ENCODE data around the gene EMID1.

EMID1 gene

GRCh38 chr22:29265305-29265704 is 59.6 kb downstream of the EMID1 start:
- DNase-seq, result no peak

- no peak for DNase-seq
Observed at GRCh38 chr22:29265929-29266328, 60.2 kb downstream of the EMID1 start.

DNA sequence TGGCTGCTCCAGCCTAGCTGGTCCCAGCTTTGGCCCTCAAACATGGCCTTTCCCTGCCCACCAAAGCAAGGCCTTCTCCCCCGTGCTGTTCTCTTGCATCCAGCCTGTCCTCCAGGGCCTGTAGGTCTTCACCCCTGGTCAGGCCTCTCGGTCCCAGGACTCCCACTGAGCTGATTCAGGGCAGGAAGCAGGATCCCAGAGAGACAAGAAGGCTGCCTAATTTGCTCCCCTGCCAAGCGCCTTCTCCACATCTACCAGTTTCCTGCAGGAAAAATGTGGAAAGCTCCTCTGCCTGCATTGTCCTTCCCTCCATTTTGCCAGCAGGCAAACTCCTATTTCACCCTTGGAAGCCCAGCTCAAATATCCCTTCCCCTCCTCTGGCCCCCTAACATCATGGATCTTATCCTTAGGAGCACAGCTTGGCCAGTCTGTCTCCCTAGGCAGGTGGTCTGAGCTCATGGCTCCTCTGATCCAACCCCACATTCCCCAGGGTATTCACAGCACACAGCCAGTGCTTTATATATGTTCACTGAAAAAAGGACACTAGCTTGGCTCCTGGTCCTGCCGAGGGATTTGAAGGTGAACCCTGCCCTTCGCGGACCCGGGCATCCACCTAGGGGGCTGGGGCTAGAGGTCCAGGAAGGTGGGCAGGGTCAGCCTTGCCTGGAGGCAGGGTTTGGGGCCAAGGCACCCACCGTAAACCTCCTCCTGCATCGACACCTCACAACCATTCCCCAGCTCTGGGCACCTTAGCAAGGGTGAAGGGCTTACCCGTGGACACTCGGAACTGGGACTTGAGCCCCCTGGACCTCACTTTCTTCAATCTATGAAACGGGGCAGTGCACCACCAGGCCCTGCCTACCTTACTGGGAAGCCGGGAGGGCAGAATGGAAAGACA is 61.1 kb downstream of the EMID1 start:
- DNase-seq, result no peak

DNA sequence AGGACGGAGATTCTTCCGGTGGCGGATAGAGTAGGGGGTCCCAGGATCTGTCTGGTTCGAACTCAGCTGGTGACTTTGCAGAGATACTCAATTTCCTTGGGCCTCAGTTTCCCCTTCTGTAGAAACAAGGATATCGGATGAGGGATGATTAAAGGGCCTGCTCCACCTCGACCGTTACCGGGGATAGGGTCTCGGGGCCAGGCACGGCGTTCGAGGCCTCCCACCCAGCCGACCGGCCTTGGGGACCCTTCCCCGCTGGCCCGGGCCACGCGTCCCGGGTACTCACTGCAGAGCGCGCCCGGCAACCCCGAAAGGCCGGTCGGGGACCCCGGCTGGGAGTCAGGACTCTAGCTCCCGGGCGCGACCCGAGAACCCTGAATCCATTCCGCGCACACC is 61.8 kb downstream of the EMID1 start:
- no peak for DNase-seq

DNA sequence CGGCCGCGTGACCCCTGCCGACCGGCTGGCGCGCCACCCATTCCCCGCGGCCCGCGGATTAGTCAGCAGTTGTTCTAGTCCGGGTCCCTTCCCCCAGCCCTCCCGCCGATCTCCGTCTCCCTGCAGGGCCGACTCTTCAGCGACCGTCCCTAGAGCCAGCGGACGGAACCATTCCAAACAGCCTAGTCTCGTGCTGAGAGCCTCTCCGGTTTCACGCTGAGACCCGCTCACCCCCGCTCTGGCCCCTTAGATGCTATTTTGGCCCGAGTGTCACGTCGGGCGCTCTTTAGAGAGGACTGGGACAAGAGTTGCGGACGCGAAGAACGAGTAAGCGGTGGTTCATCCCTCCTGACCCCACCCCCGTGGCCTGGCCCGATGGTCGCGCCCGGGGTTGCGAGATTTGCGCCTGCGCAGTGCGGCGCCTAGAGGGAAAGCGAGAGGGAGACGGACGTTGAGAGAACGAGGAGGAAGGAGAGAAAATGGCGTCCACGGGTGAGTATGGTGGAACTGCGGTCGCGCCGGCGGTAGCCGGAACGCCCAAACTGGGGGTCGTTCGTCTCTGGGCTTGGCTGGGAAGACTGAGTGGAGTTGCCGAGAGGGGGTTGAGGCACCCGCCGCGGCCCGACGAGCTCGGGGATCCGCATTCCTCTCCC is 62.3 kb downstream of the EMID1 start, which contains the start of the genes EWSR1 and RHBDD3:
Gene EWSR1 (plus strand): TSS at position 411 of the 653 bp plus-strand sequence. CDS start 69 bp downstream, at position 480.
Gene RHBDD3 (minus strand): TSS at position 124 of the 653 bp plus-strand sequence. CDS start 2,355 bp downstream, outside the sequence.
- peak; percentile 96 for DNase-seq

- peak; percentile 19 for DNase-seq
Observed at GRCh38 chr22:29268511-29269229, 63.0 kb downstream of the EMID1 start.

DNA sequence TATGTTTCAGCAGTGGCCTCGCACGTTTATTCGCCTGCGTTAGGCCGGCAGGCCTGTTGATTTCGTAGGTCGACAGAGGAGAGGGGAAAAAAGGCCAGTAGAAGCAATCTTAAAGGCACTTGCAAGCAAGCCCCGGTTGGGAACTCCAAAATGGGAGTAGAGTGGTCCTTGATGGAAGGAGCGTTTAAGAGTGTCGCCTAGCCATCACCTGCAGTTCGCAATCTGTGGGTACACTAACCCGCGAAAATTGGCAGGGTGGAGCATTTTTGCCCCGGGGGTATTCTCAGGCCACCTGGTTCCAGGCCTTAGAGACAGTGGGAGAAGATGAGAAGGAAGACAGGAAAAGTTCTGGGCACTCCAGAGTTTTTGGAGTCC is 63.5 kb downstream of the EMID1 start:
- DNase-seq, result no peak

- no peak for DNase-seq
Observed at GRCh38 chr22:29269731-29270474, 64.2 kb downstream of the EMID1 start.

- no peak for DNase-seq
Observed at GRCh38 chr22:29270475-29271271, 65.0 kb downstream of the EMID1 start.

- no peak for DNase-seq
Observed at GRCh38 chr22:29272624-29273023, 66.9 kb downstream of the EMID1 start.

DNA sequence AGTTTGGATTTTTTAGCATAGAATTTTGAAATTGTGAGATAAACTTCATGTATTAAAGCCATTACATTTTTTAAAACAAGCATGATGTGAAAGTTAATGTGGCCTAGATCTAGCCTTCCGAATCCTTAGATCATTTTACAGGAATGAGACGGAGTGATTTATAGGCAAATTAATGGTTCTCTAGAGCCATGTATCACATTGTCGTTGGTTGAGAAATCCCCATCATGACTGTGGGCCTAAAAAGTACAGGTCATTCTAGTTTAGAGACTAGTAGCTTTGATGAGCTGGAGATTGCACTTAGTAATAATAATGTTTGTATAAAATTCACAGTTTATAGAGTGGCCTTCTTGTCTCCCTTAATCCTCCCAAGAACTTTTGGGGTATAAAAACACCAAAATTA is 69.5 kb downstream of the EMID1 start:
- DNase-seq, result no peak

- DNase-seq, result no peak
Observed at GRCh38 chr22:29275819-29276565, 70.3 kb downstream of the EMID1 start.

- DNase-seq, result no peak
Observed at GRCh38 chr22:29277927-29278326, 72.2 kb downstream of the EMID1 start.

GRCh38 chr22:29284196-29284595 is 78.5 kb downstream of the EMID1 start:
- DNase-seq, result no peak

GRCh38 chr22:29288837-29289236 is 83.1 kb downstream of the EMID1 start:
- no peak for DNase-seq

DNA sequence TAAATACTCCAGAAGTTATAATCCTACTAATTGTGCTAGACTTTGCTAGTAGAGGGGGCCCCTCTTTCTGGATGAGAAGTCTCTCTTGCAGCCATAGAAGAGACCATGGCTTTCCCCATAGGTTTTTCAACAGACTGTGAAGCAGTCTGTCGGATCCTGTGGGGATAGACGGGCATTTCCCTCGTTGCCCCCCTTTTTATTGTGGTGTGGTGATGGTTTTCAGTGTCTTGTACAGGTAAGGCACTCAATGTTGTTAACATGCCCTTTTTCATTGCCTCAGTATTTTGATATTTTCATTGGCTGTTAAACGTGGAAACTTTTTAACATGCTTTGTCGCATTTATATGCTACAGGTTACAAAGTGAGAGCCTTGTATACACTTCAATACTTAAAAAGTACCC is 84.4 kb downstream of the EMID1 start:
- no peak for DNase-seq

DNA sequence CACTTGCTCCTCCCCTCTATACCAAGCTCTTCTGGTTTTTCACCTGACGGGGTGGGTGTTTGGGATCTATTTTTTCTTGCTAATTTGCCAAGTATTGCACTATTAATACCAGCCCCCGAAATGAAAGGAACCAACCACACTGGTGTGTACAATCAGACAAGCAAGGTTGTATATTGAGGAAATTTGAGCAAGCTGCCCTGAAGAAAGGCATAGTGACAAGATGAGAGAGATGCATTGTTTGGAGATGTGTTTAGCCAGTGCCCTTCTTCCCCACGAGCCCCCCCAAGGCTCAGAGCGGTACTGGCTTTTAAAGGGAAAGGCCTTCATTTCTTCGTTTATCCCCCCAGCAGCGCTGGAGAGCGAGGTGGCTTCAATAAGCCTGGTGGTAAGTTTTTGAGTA is 85.5 kb downstream of the EMID1 start:
- no peak for DNase-seq

DNA sequence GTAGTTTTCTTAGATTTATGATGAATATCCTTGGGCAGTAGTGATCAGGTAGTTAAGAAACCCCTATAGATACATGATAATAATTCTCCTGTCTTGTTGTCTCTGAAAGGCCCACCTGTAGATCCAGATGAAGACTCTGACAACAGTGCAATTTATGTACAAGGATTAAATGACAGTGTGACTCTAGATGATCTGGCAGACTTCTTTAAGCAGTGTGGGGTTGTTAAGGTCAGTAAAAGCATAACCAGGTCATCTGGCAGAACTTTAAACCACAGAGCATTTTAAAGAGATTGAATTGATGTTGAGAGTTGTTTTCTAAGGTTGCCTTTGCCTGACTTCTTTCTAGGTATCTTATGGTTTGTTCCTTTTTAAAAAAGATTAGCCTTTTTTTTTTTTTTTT is 86.7 kb downstream of the EMID1 start:
- DNase-seq, result no peak

GRCh38 chr22:29298641-29299040 is 92.9 kb downstream of the EMID1 start:
- no peak for DNase-seq

- DNase-seq, result no peak
Observed at GRCh38 chr22:29299136-29299900, 93.6 kb downstream of the EMID1 start.

Data from amniotic stem cell (primary cell).